Liver (tissue), 3 donors: Measurements from ENCODE around the gene PRM2.

Source experiments
- ATF3 ChIP-seq: IDR thresholded peaks from 2 replicates; pipeline ENCODE4 v1.6.1; 2016; ENCODE audit warnings: antibody characterized with exemption
- CTCF ChIP-seq: fragments of 150-350 bp; IDR thresholded peaks from 2 replicates; pipeline ENCODE4 v1.5.1; 2017; ENCODE audit warnings: improper control_type of control experiment, low read depth, low read length; ENCODE audit not compliant: missing input control
- EGR1 ChIP-seq, 2 donors: IDR thresholded peaks; 2 replicates each; pipeline ENCODE4 v1.6.1; 2016 to 2018; ENCODE audit warnings: antibody characterized with exemption in 2 of 2, low read depth in 2 of 2
- FOXA1 ChIP-seq: IDR thresholded peaks from 2 replicates; pipeline ENCODE4 v1.6.1; 2016; ENCODE audit warnings: antibody characterized with exemption
- MAX ChIP-seq: IDR thresholded peaks from 2 replicates; pipeline ENCODE4 v1.6.1; 2016; ENCODE audit warnings: antibody characterized with exemption
- RAD21 ChIP-seq, 2 donors: IDR thresholded peaks; 2 replicates each; pipeline ENCODE4 v1.6.1; 2016; ENCODE audit warnings: antibody characterized with exemption in 2 of 2, mild to moderate bottlenecking in 2 of 2
- REST ChIP-seq: IDR thresholded peaks from 2 replicates; pipeline ENCODE4 v1.6.1; 2016; ENCODE audit warnings: antibody characterized with exemption, mild to moderate bottlenecking
- SP1 ChIP-seq: IDR thresholded peaks from 2 replicates; pipeline ENCODE4 v1.6.1; 2018; ENCODE audit warnings: antibody characterized with exemption, mild to moderate bottlenecking
- TAF1 ChIP-seq: conservative IDR thresholded peaks from 2 replicates; pipeline ENCODE4 v1.6.1; 2016; ENCODE audit warnings: antibody characterized with exemption, mild to moderate bottlenecking
- YY1 ChIP-seq: IDR thresholded peaks from 2 replicates; pipeline ENCODE4 v1.6.1; 2016; ENCODE audit warnings: antibody characterized with exemption, mild to moderate bottlenecking
- donor health status: healthy.
- donor health status: healthy.

GRCh38 chr16:11253995-11254912 lies 22.0 kb downstream of the PRM2 start:
- TF ChIP-seq CTCF (no peak), FOXA1 (no peak), REST (no peak), SP1 (no peak), MAX (no peak), YY1 (no peak), ATF3 (no peak), TAF1 (no peak), RAD21 (IDR thresholded peaks at IDR 0.05) (no peak), EGR1 (IDR thresholded peaks at IDR 0.05; ENCODE audit: low read depth in 2 of 2) (no peak)
